ENCODE measurements around the gene PTRHD1. TPM values are rescaled to one million over a fixed set of nuclear protein-coding genes. Genes with fewer than 3 reads are reported as not detected.

PTRHD1 gene
- polyA plus RNA-seq, 2 donors = 25.8 to 30.7 TPM

GRCh38 chr2:24788816-24789215, 4.4 kb downstream of the PTRHD1 start:
- H3K27ac ChIP-seq (ENCODE audit: low read depth in 2 of 2, low read length in 1 of 2) = no peak overlapping the region
- no peak overlapping the region for H3K4me3 ChIP-seq (ENCODE audit: low read depth in 1 of 2, low read length in 2 of 2)
- peaks cover 0 to 1% of the 10 kb centered on the region in 2 donors for H3K4me1 ChIP-seq (ENCODE audit: control insufficient read depth in 2 of 2, insufficient read depth in 2 of 2, low read length in 1 of 2)
- H3K36me3 ChIP-seq (ENCODE audit: control insufficient read depth in 2 of 2, insufficient read depth in 2 of 2, low read length in 1 of 2) = no peaks in the 10 kb centered on the region
- 67 to 76% methylated on average over 3 of the region's 3 CpGs for WGBS, 2 donors
- H3K27me3 ChIP-seq (ENCODE audit: control insufficient read depth in 1 of 2, insufficient read depth in 2 of 2, low read length in 2 of 2) = no peaks in the 10 kb centered on the region
- H3K9me3 ChIP-seq (ENCODE audit: control insufficient read depth in 2 of 2, insufficient read depth in 1 of 2, low read depth in 1 of 2, low read length in 1 of 2) = no peaks in the 10 kb centered on the region

- no peaks in the 10 kb centered on the region for H3K36me3 ChIP-seq (ENCODE audit: control insufficient read depth in 2 of 2, insufficient read depth in 2 of 2, low read length in 1 of 2)
- 79 to 84% methylated on average over 2 of the region's 2 CpGs for WGBS, 2 donors
Measured at GRCh38 chr2:24787532-24787931, 5.7 kb downstream of the PTRHD1 start.

GRCh38 chr2:24785671-24786321, 7.4 kb downstream of the PTRHD1 start:
- Histone ChIP-seq H3K36me3 (ENCODE audit: control insufficient read depth in 2 of 2, insufficient read depth in 2 of 2, low read length in 1 of 2) (no peaks in the 10 kb centered on the region), H3K27me3 (ENCODE audit: control insufficient read depth in 1 of 2, insufficient read depth in 2 of 2, low read length in 2 of 2) (no peaks in the 10 kb centered on the region), H3K4me1 (ENCODE audit: control insufficient read depth in 2 of 2, insufficient read depth in 2 of 2, low read length in 1 of 2) (no peaks in the 10 kb centered on the region), H3K27ac (ENCODE audit: low read depth in 2 of 2, low read length in 1 of 2) (no peak overlapping the region), H3K9me3 (ENCODE audit: control insufficient read depth in 2 of 2, insufficient read depth in 1 of 2, low read depth in 1 of 2, low read length in 1 of 2) (no peaks in the 10 kb centered on the region), H3K4me3 (ENCODE audit: low read depth in 1 of 2, low read length in 2 of 2) (no peak overlapping the region)
- 87 to 89% methylated on average over 6 of the region's 6 CpGs for WGBS, 2 donors

More at GRCh38 chr2:24787532-24787931, 5.7 kb downstream of the PTRHD1 start:
- no peaks in the 10 kb centered on the region for H3K27me3 ChIP-seq (ENCODE audit: control insufficient read depth in 1 of 2, insufficient read depth in 2 of 2, low read length in 2 of 2)
- H3K27ac ChIP-seq (ENCODE audit: low read depth in 2 of 2, low read length in 1 of 2) = no peak overlapping the region
- H3K4me1 ChIP-seq (ENCODE audit: control insufficient read depth in 2 of 2, insufficient read depth in 2 of 2, low read length in 1 of 2) = no peaks in the 10 kb centered on the region
- no peaks in the 10 kb centered on the region for H3K9me3 ChIP-seq (ENCODE audit: control insufficient read depth in 2 of 2, insufficient read depth in 1 of 2, low read depth in 1 of 2, low read length in 1 of 2)
- H3K4me3 ChIP-seq (ENCODE audit: low read depth in 1 of 2, low read length in 2 of 2) = no peak overlapping the region

GRCh38 chr2:24783641-24784040, 9.6 kb downstream of the PTRHD1 start:
- 94 to 98% methylated on average over 3 of the region's 3 CpGs for WGBS, 2 donors
- no peak overlapping the region for H3K4me3 ChIP-seq (ENCODE audit: low read depth in 1 of 2, low read length in 2 of 2)
- H3K36me3 ChIP-seq (ENCODE audit: control insufficient read depth in 2 of 2, insufficient read depth in 2 of 2, low read length in 1 of 2) = no peaks in the 10 kb centered on the region
- no peaks in the 10 kb centered on the region for H3K4me1 ChIP-seq (ENCODE audit: control insufficient read depth in 2 of 2, insufficient read depth in 2 of 2, low read length in 1 of 2)
- H3K27ac ChIP-seq (ENCODE audit: low read depth in 2 of 2, low read length in 1 of 2) = no peak overlapping the region
- H3K9me3 ChIP-seq (ENCODE audit: control insufficient read depth in 2 of 2, insufficient read depth in 1 of 2, low read depth in 1 of 2, low read length in 1 of 2) = no peaks in the 10 kb centered on the region
- H3K27me3 ChIP-seq (ENCODE audit: control insufficient read depth in 1 of 2, insufficient read depth in 2 of 2, low read length in 2 of 2) = no peaks in the 10 kb centered on the region

GRCh38 chr2:24779116-24779515, 14.1 kb downstream of the PTRHD1 start:
- 73 to 75% methylated on average over 2 of the region's 2 CpGs for WGBS, 2 donors
- Histone ChIP-seq H3K4me1 (ENCODE audit: control insufficient read depth in 2 of 2, insufficient read depth in 2 of 2, low read length in 1 of 2) (no peaks in the 10 kb centered on the region), H3K27ac (ENCODE audit: low read depth in 2 of 2, low read length in 1 of 2) (no peak overlapping the region)

GRCh38 chr2:24774373-24774772, 18.8 kb downstream of the PTRHD1 start:
- no peak overlapping the region for H3K27ac ChIP-seq (ENCODE audit: low read depth in 2 of 2, low read length in 1 of 2)
- no peaks in the 10 kb centered on the region for H3K9me3 ChIP-seq (ENCODE audit: control insufficient read depth in 2 of 2, insufficient read depth in 1 of 2, low read depth in 1 of 2, low read length in 1 of 2)
- H3K4me3 ChIP-seq (ENCODE audit: low read depth in 1 of 2, low read length in 2 of 2) = no peak overlapping the region
- peaks cover 0 to 3% of the 10 kb centered on the region in 2 donors for H3K36me3 ChIP-seq (ENCODE audit: control insufficient read depth in 2 of 2, insufficient read depth in 2 of 2, low read length in 1 of 2)
- H3K27me3 ChIP-seq (ENCODE audit: control insufficient read depth in 1 of 2, insufficient read depth in 2 of 2, low read length in 2 of 2) = no peaks in the 10 kb centered on the region
- H3K4me1 ChIP-seq (ENCODE audit: control insufficient read depth in 2 of 2, insufficient read depth in 2 of 2, low read length in 1 of 2) = no peaks in the 10 kb centered on the region
- 74 to 79% methylated on average over 3 of the region's 3 CpGs for WGBS, 2 donors

More at GRCh38 chr2:24779116-24779515, 14.1 kb downstream of the PTRHD1 start:
- H3K36me3 ChIP-seq (ENCODE audit: control insufficient read depth in 2 of 2, insufficient read depth in 2 of 2, low read length in 1 of 2) = no peaks in the 10 kb centered on the region
- no peak overlapping the region for H3K4me3 ChIP-seq (ENCODE audit: low read depth in 1 of 2, low read length in 2 of 2)
- no peaks in the 10 kb centered on the region for H3K27me3 ChIP-seq (ENCODE audit: control insufficient read depth in 1 of 2, insufficient read depth in 2 of 2, low read length in 2 of 2)
- H3K9me3 ChIP-seq (ENCODE audit: control insufficient read depth in 2 of 2, insufficient read depth in 1 of 2, low read depth in 1 of 2, low read length in 1 of 2) = no peaks in the 10 kb centered on the region

- WGBS, 2 donors = 90 to 94% methylated on average over 5 of the region's 5 CpGs
- Histone ChIP-seq H3K27ac (ENCODE audit: low read depth in 2 of 2, low read length in 1 of 2) (no peak overlapping the region), H3K4me3 (ENCODE audit: low read depth in 1 of 2, low read length in 2 of 2) (no peak overlapping the region)
Measured at GRCh38 chr2:24771764-24772586, 21.2 kb downstream of the PTRHD1 start.

DNA sequence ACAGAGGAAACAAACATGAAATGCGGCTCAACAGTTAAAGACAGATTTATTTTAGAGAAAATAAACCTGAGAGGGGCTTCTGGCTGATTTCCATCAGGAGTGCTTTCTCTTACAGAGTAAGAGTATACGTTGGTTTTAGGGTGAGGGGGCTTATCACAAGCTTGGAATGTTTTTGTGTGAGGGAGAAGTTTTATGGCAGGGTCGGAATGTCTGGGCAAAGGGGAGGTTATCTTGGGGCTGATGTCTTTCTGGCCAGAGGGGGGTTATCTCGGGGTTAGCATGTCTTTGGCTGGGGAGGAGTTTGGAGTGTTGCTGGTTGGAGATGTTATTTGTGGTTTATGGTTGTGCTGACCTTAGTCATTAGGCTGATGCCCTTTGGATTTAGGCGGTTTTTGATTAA, 22.1 kb downstream of the PTRHD1 start:
- no peaks in the 10 kb centered on the region for H3K27me3 ChIP-seq (ENCODE audit: control insufficient read depth in 1 of 2, insufficient read depth in 2 of 2, low read length in 2 of 2)
- WGBS, 2 donors = 86 to 94% methylated on average over 5 of the region's 5 CpGs
- H3K4me3 ChIP-seq (ENCODE audit: low read depth in 1 of 2, low read length in 2 of 2) = no peak overlapping the region
- no peaks in the 10 kb centered on the region for H3K9me3 ChIP-seq (ENCODE audit: control insufficient read depth in 2 of 2, insufficient read depth in 1 of 2, low read depth in 1 of 2, low read length in 1 of 2)
- no peaks in the 10 kb centered on the region for H3K4me1 ChIP-seq (ENCODE audit: control insufficient read depth in 2 of 2, insufficient read depth in 2 of 2, low read length in 1 of 2)
- no peak overlapping the region for H3K27ac ChIP-seq (ENCODE audit: low read depth in 2 of 2, low read length in 1 of 2)
- H3K36me3 ChIP-seq (ENCODE audit: control insufficient read depth in 2 of 2, insufficient read depth in 2 of 2, low read length in 1 of 2) = peaks cover 0 to 3% of the 10 kb centered on the region in 2 donors

More at GRCh38 chr2:24771764-24772586, 21.2 kb downstream of the PTRHD1 start:
- no peaks in the 10 kb centered on the region for H3K27me3 ChIP-seq (ENCODE audit: control insufficient read depth in 1 of 2, insufficient read depth in 2 of 2, low read length in 2 of 2)
- no peaks in the 10 kb centered on the region for H3K4me1 ChIP-seq (ENCODE audit: control insufficient read depth in 2 of 2, insufficient read depth in 2 of 2, low read length in 1 of 2)
- peaks cover 0 to 3% of the 10 kb centered on the region in 2 donors for H3K36me3 ChIP-seq (ENCODE audit: control insufficient read depth in 2 of 2, insufficient read depth in 2 of 2, low read length in 1 of 2)
- no peaks in the 10 kb centered on the region for H3K9me3 ChIP-seq (ENCODE audit: control insufficient read depth in 2 of 2, insufficient read depth in 1 of 2, low read depth in 1 of 2, low read length in 1 of 2)

DNA sequence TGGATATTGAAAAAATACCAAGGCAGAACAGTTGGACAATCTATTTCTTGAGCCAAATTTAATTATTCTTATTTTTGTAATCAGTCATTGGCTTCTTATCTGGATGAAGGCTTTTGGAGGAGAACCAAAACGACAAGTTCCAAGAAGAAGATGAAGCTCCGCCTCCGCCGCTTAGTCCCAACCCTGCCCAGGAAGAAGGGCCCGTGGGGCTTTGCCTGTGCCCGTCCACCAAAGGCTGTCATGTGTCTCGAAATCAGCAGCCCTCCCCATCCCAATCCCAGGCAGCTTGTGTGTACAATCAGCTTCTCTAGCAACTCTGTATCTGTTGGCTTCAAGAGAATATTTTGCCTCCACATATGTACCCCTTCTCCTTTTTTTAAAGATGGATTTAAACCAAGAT, 24.6 kb downstream of the PTRHD1 start:
- no peak overlapping the region for H3K4me3 ChIP-seq (ENCODE audit: low read depth in 1 of 2, low read length in 2 of 2)
- 71 to 74% methylated on average over 7 of the region's 7 CpGs for WGBS, 2 donors
- no peaks in the 10 kb centered on the region for H3K4me1 ChIP-seq (ENCODE audit: control insufficient read depth in 2 of 2, insufficient read depth in 2 of 2, low read length in 1 of 2)
- H3K27ac ChIP-seq (ENCODE audit: low read depth in 2 of 2, low read length in 1 of 2) = no peak overlapping the region
- peaks cover 3 to 7% of the 10 kb centered on the region in 2 donors for H3K36me3 ChIP-seq (ENCODE audit: control insufficient read depth in 2 of 2, insufficient read depth in 2 of 2, low read length in 1 of 2)
- H3K27me3 ChIP-seq (ENCODE audit: control insufficient read depth in 1 of 2, insufficient read depth in 2 of 2, low read length in 2 of 2) = no peaks in the 10 kb centered on the region
- H3K9me3 ChIP-seq (ENCODE audit: control insufficient read depth in 2 of 2, insufficient read depth in 1 of 2, low read depth in 1 of 2, low read length in 1 of 2) = no peaks in the 10 kb centered on the region

Measured in esophagus (tissue), 2 donors.